BE2C (cell line): ENCODE measurements around the gene FAM53B.

Source experiments
- DNase-seq: peaks from one replicate; pipeline ENCODE4 v3.0.0-alpha.2; 2020
- H3K27me3 ChIP-seq: fragments of 250-450 bp; sonication (Bioruptor Pico); 2 replicates; pipeline ENCODE4 v1.5.1; 2020; ENCODE audit warnings: mild to moderate bottlenecking
- H3K36me3 ChIP-seq: fragments of 250-450 bp; sonication (Bioruptor Pico); 2 replicates; pipeline ENCODE4 v1.5.1; 2020; ENCODE audit warnings: mild to moderate bottlenecking
- H3K4me1 ChIP-seq: fragments of 250-450 bp; sonication (Bioruptor Pico); 2 replicates; pipeline ENCODE4 v1.5.1; 2020
- H3K4me3 ChIP-seq: 2 replicates; pipeline ENCODE4 v1.5.1; 2011; ENCODE audit warnings: low read depth, low read length
- H3K9me3 ChIP-seq: fragments of 250-450 bp; sonication (Bioruptor Pico); 2 replicates; pipeline ENCODE4 v1.5.1; 2020
- CTCF ChIP-seq: IDR thresholded peaks from 2 replicates; pipeline ENCODE4 v1.5.1; 2012; ENCODE audit warnings: mild to moderate bottlenecking, low read depth, low read length

The FAM53B gene

GRCh38 chr10:124600051-124600880, 143.9 kb downstream of the FAM53B start:
- no peak for TF ChIP-seq CTCF
- no peak for DNase-seq
- no peak overlapping the region for H3K4me3 ChIP-seq
- H3K4me1 ChIP-seq = no peaks in the 10 kb centered on the region
- no peaks in the 10 kb centered on the region for H3K27me3 ChIP-seq
- no peaks in the 10 kb centered on the region for H3K36me3 ChIP-seq
- no peaks in the 10 kb centered on the region for H3K9me3 ChIP-seq

- Histone ChIP-seq H3K27me3 (no peaks in the 10 kb centered on the region), H3K36me3 (no peaks in the 10 kb centered on the region), H3K4me1 (no peaks in the 10 kb centered on the region), H3K9me3 (no peaks in the 10 kb centered on the region), H3K4me3 (no peak overlapping the region)
- no peak for DNase-seq
- TF ChIP-seq CTCF = no peak
These were observed 144.6 kb downstream of the FAM53B start for GRCh38 chr10:124599588-124600050.

- H3K4me3 ChIP-seq = no peak overlapping the region
- H3K27me3 ChIP-seq = no peaks in the 10 kb centered on the region
- no peak for TF ChIP-seq CTCF
- DNase-seq = no peak
- H3K9me3 ChIP-seq = no peaks in the 10 kb centered on the region
- H3K36me3 ChIP-seq = no peaks in the 10 kb centered on the region
- H3K4me1 ChIP-seq = no peaks in the 10 kb centered on the region
These were observed 145.2 kb downstream of the FAM53B start for GRCh38 chr10:124598773-124599587.

GRCh38 chr10:124598196-124598595, 146.0 kb downstream of the FAM53B start:
- no peak for TF ChIP-seq CTCF
- no peak for DNase-seq
- H3K9me3 ChIP-seq = no peaks in the 10 kb centered on the region
- no peak overlapping the region for H3K4me3 ChIP-seq
- H3K36me3 ChIP-seq = no peaks in the 10 kb centered on the region
- no peaks in the 10 kb centered on the region for H3K4me1 ChIP-seq
- no peaks in the 10 kb centered on the region for H3K27me3 ChIP-seq

GRCh38 chr10:124597846-124598165, 146.4 kb downstream of the FAM53B start:
- Histone ChIP-seq H3K27me3 (no peaks in the 10 kb centered on the region), H3K36me3 (no peaks in the 10 kb centered on the region), H3K9me3 (no peaks in the 10 kb centered on the region), H3K4me3 (no peak overlapping the region), H3K4me1 (no peaks in the 10 kb centered on the region)
- DNase-seq = no peak
- TF ChIP-seq CTCF = no peak
